ENCODE data around the gene PYCR2.

GRCh38 chr1:225946803-225947202 lies 22.8 kb upstream of the PYCR2 start:
- TF ChIP-seq CTCF (IDR thresholded peaks at IDR 0.05) (no peak), POLR2A (IDR thresholded peaks at IDR 0.05) (no peak), POLR2AphosphoS5 (IDR thresholded peaks at IDR 0.05; ENCODE audit: insufficient read depth in 1 of 2, low read depth in 1 of 2) (no peak)

All from vagina (tissue), 2 donors.